GM23338 (cell line): ENCODE results near the gene TIMM13. TPM values are rescaled to one million over a fixed set of nuclear protein-coding genes. Genes with fewer than 3 reads are reported as not detected.

ENCODE experiments used
- ATAC-seq: fragments of 200-7000 bp; cut with Tn5 transposase; 3 replicates; pipeline ENCODE4 v1.9.1; 2020
- DNase-seq: peaks from one replicate; pipeline ENCODE4 v3.0.0-alpha.2; 2015; ENCODE audit warnings: low spot score
- H2AFZ ChIP-seq: fragments of 200-600 bp; sonication (generic); 2 replicates; pipeline ENCODE4 v1.8.0; 2016; ENCODE audit warnings: antibody characterized with exemption, mild to moderate bottlenecking, moderate library complexity
- H3F3A ChIP-seq: fragments of 200-600 bp; sonication (generic); replicated peaks from 2 replicates; pipeline ENCODE4 v1.8.0; 2017; ENCODE audit warnings: antibody characterized with exemption, mixed run types, low read depth
- H3K27ac ChIP-seq: fragments of 200-600 bp; sonication (generic); 2 replicates; pipeline ENCODE4 v1.6.1; 2016; ENCODE audit warnings: low read depth
- H3K27me3 ChIP-seq: fragments of 200-600 bp; sonication (generic); 2 replicates; pipeline ENCODE4 v1.8.0; 2016; ENCODE audit warnings: mild to moderate bottlenecking, mixed run types, moderate library complexity; ENCODE audit not compliant: insufficient read depth
- H3K36me3 ChIP-seq: fragments of 200-600 bp; sonication (generic); 2 replicates; pipeline ENCODE4 v1.8.0; 2016; ENCODE audit warnings: mild to moderate bottlenecking; ENCODE audit not compliant: insufficient read depth
- H3K4me1 ChIP-seq: fragments of 200-600 bp; sonication (generic); 2 replicates; pipeline ENCODE4 v1.8.0; 2016; ENCODE audit warnings: mild to moderate bottlenecking, moderate library complexity; ENCODE audit not compliant: insufficient read depth
- H3K4me2 ChIP-seq: fragments of 200-600 bp; sonication (generic); 2 replicates; pipeline ENCODE4 v1.7.1; 2017; ENCODE audit warnings: mixed run types
- H3K4me3 ChIP-seq: fragments of 200-600 bp; sonication (generic); 2 replicates; pipeline ENCODE4 v1.6.1; 2016; ENCODE audit warnings: mixed run types
- H3K79me2 ChIP-seq: fragments of 200-600 bp; sonication (generic); replicated peaks from 2 replicates; pipeline ENCODE4 v1.8.0; 2017; ENCODE audit warnings: mild to moderate bottlenecking; ENCODE audit not compliant: insufficient read depth
- H3K9me2 ChIP-seq: fragments of 200-600 bp; sonication (generic); 2 replicates; pipeline ENCODE4 v1.8.0; 2017; ENCODE audit not compliant: insufficient read depth
- H4K20me1 ChIP-seq: fragments of 200-600 bp; sonication (generic); replicated peaks from 2 replicates; pipeline ENCODE4 v1.8.0; 2017; ENCODE audit warnings: mild to moderate bottlenecking; ENCODE audit not compliant: insufficient read depth
- H3K27ac Mint-ChIP-seq: 2 replicates; pipeline ENCODE4 v1.8.0; 2020; ENCODE audit warnings: inconsistent platforms, mild to moderate bottlenecking, moderate library complexity, mixed read lengths
- H3K27me3 Mint-ChIP-seq: 3 replicates; pipeline ENCODE4 v1.8.0; 2022; ENCODE audit warnings: low read depth, mild to moderate bottlenecking, moderate library complexity, mixed read lengths, inconsistent platforms; ENCODE audit not compliant: insufficient read depth, poor library complexity
- H3K36me3 Mint-ChIP-seq: 3 replicates; pipeline ENCODE4 v1.8.0; 2021; ENCODE audit warnings: low read depth, mild to moderate bottlenecking, inconsistent platforms, moderate library complexity, mixed read lengths
- H3K4me1 Mint-ChIP-seq: 3 replicates; pipeline ENCODE4 v1.8.0; 2020; ENCODE audit warnings: mild to moderate bottlenecking, inconsistent platforms, mixed read lengths
- H3K4me3 Mint-ChIP-seq: 3 replicates; pipeline ENCODE4 v1.8.0; 2021; ENCODE audit warnings: moderate library complexity, mild to moderate bottlenecking, inconsistent platforms, mixed read lengths
- H3K9me3 Mint-ChIP-seq: 3 replicates; pipeline ENCODE4 v1.8.0; 2020; ENCODE audit warnings: moderate library complexity, mild to moderate bottlenecking, inconsistent platforms, mixed read lengths
- ETS1 ChIP-seq: IDR thresholded peaks from 2 replicates; pipeline ENCODE4 v1.6.1; 2016; ENCODE audit warnings: antibody characterized with exemption
- EZH2 ChIP-seq: fragments of 200-600 bp; sonication (generic); IDR thresholded peaks from one replicate; pipeline ENCODE4 v1.8.0; 2017; ENCODE audit warnings: antibody characterized with exemption, mild to moderate bottlenecking, low read depth; ENCODE audit not compliant: unreplicated experiment
- JUNB ChIP-seq: IDR thresholded peaks from one replicate; pipeline ENCODE4 v1.6.1; 2016; ENCODE audit warnings: antibody characterized with exemption; ENCODE audit not compliant: unreplicated experiment
- NANOG ChIP-seq: IDR thresholded peaks from 2 replicates; pipeline ENCODE4 v1.6.1; 2016; ENCODE audit warnings: antibody characterized with exemption, borderline replicate concordance
- REST ChIP-seq: IDR thresholded peaks from one replicate; pipeline ENCODE4 v1.6.1; 2018; ENCODE audit warnings: antibody characterized with exemption; ENCODE audit not compliant: unreplicated experiment
- STAT1 ChIP-seq: IDR thresholded peaks from one replicate; pipeline ENCODE4 v1.6.1; 2016; ENCODE audit warnings: antibody characterized with exemption; ENCODE audit not compliant: unreplicated experiment
- ZNF462 ChIP-seq: fragments of 250-450 bp; sonication (Bioruptor Pico); IDR thresholded peaks from 2 replicates; pipeline ENCODE4 v1.5.0; 2020; ENCODE audit warnings: mild to moderate bottlenecking, moderate library complexity
- polyA plus RNA-seq: library from polyadenylated mRNA; unstranded; fragments of >200 nt; fragmentation: Nextera tagmentation; extraction: Ambion mirVana; gene quantifications from 2 replicates; pipeline ENCODE4 v1.2.1, GENCODE V29; 2016
- total RNA-seq: library from RNA; depleted of rRNA; stranded (reverse); fragments of >200 nt; shearing (Covaris generic); gene quantifications from 2 replicates; pipeline ENCODE4 v1.2.3, GENCODE V29; 2014

TIMM13 gene
- total and polyA plus RNA-seq, 2 experiments from 2014 or later, result 140 to 347 TPM

GRCh38 chr19:2457394-2458037, 30.1 kb upstream of the TIMM13 start (continued):
- TF ChIP-seq ZNF462 (CRISPR knock-in tag), result no peak
- no peak for TF ChIP-seq STAT1
- no peak for TF ChIP-seq JUNB

- no peak overlapping the region; the same call in 1 of the 2 replicates for H3K27ac Mint-ChIP-seq
- peaks cover 9% of the 10 kb centered on the region for H3K27me3 Mint-ChIP-seq
- Histone ChIP-seq H3K79me2 (peaks cover 55% of the 10 kb centered on the region), H4K20me1 (peaks cover 14% of the 10 kb centered on the region), H3K36me3 (no peaks in the 10 kb centered on the region), H3K4me3 (peak overlapping the region; percentile 91), H3K27ac (no peak overlapping the region), H2AFZ (no peak overlapping the region), H3K4me2 (peak overlapping the region; percentile 86), H3K4me1 (peaks cover 15% of the 10 kb centered on the region), H3K27me3 (no peaks in the 10 kb centered on the region), H3K9me2 (no peaks in the 10 kb centered on the region), H3F3A (peaks cover 5% of the 10 kb centered on the region; the same call in 1 of the 2 replicates)
- H3K4me3 Mint-ChIP-seq, result peak overlapping the region; percentile 85
- H3K4me1 Mint-ChIP-seq, result peaks cover 30% of the 10 kb centered on the region
- ATAC-seq, result peak; percentile 18
- peaks cover 2% of the 10 kb centered on the region for H3K36me3 Mint-ChIP-seq
- no peak for DNase-seq
- H3K9me3 Mint-ChIP-seq, result no peaks in the 10 kb centered on the region
- TF ChIP-seq NANOG, result no peak
- TF ChIP-seq ETS1, result no peak
- TF ChIP-seq STAT1, result no peak
- no peak for TF ChIP-seq EZH2
- no peak for TF ChIP-seq REST
Measured at GRCh38 chr19:2455851-2456570, 28.6 kb upstream of the TIMM13 start.
